Hepatocyte (in vitro differentiated cells): ENCODE results near the gene LHX4. TPM values are rescaled to one million over a fixed set of nuclear protein-coding genes. Genes with fewer than 3 reads are reported as not detected.

ENCODE experiments used
- DNase-seq: peaks from one replicate; pipeline ENCODE4 v3.0.0-alpha.2; 2016; ENCODE audit warnings: low spot score
- H2AFZ ChIP-seq: fragments of 200-600 bp; sonication (generic); 2 replicates; pipeline ENCODE4 v1.6.0; 2016; ENCODE audit warnings: antibody characterized with exemption, mild to moderate bottlenecking
- H3K27ac ChIP-seq: fragments of 200-600 bp; sonication (generic); 2 replicates; pipeline ENCODE4 v1.5.1; 2016; ENCODE audit warnings: mild to moderate bottlenecking
- H3K27me3 ChIP-seq: fragments of 200-600 bp; sonication (generic); 2 replicates; pipeline ENCODE4 v1.6.1; 2016
- H3K36me3 ChIP-seq: fragments of 200-600 bp; sonication (generic); replicated peaks from 2 replicates; pipeline ENCODE4 v1.5.1; 2016; ENCODE audit warnings: low read depth; ENCODE audit not compliant: insufficient read depth
- H3K4me1 ChIP-seq: fragments of 200-600 bp; sonication (generic); 2 replicates; pipeline ENCODE4 v1.5.1; 2016; ENCODE audit warnings: mild to moderate bottlenecking, moderate library complexity; ENCODE audit not compliant: insufficient read depth
- H3K4me2 ChIP-seq: fragments of 200-600 bp; sonication (generic); 2 replicates; pipeline ENCODE4 v1.6.0; 2016
- H3K4me3 ChIP-seq: fragments of 200-600 bp; sonication (generic); 2 replicates; pipeline ENCODE4 v1.5.1; 2016; ENCODE audit warnings: mild to moderate bottlenecking
- H3K79me2 ChIP-seq: fragments of 200-600 bp; sonication (generic); 2 replicates; pipeline ENCODE4 v1.6.0; 2017; ENCODE audit warnings: mild to moderate bottlenecking
- H3K9me2 ChIP-seq: fragments of 200-600 bp; sonication (generic); replicated peaks from 2 replicates; pipeline ENCODE4 v1.6.0; 2017; ENCODE audit warnings: mild to moderate bottlenecking; ENCODE audit not compliant: insufficient read depth
- H3K9me3 ChIP-seq: fragments of 200-600 bp; sonication (generic); 2 replicates; pipeline ENCODE4 v1.5.1; 2016; ENCODE audit warnings: low read depth, mild to moderate bottlenecking
- H4K20me1 ChIP-seq: fragments of 200-600 bp; sonication (generic); 2 replicates; pipeline ENCODE4 v1.6.0; 2016; ENCODE audit warnings: mild to moderate bottlenecking; ENCODE audit not compliant: insufficient read depth, poor library complexity, severe bottlenecking
- CTCF ChIP-seq: fragments of 200-600 bp; sonication (generic); IDR thresholded peaks from 2 replicates; pipeline ENCODE4 v1.5.1; 2016; ENCODE audit warnings: antibody characterized with exemption, mild to moderate bottlenecking; ENCODE audit not compliant: poor library complexity
- EZH2 ChIP-seq: fragments of 200-600 bp; sonication (generic); IDR thresholded peaks from 2 replicates; pipeline ENCODE4 v1.6.1; 2016; ENCODE audit warnings: antibody characterized with exemption, mild to moderate bottlenecking, borderline replicate concordance
- EZH2phosphoT487 ChIP-seq: fragments of 200-600 bp; sonication (generic); IDR thresholded peaks from one replicate; pipeline ENCODE4 v1.6.1; 2018; ENCODE audit warnings: antibody characterized with exemption, mild to moderate bottlenecking, low read depth, moderate library complexity; ENCODE audit not compliant: unreplicated experiment, severe bottlenecking
- WGBS: methylation state at CpG from one replicate; pipeline ENCODE4 v1.1.6; 2016; ENCODE audit warnings: low lambda C conversion rate; ENCODE audit errors: missing lambda C conversion rate; 5-methylcytosine and 5-hydroxymethylcytosine counted together
- polyA plus RNA-seq: library from polyadenylated mRNA; unstranded; fragments of >200 nt; fragmentation: Nextera tagmentation; extraction: Ambion mirVana; gene quantifications from 2 replicates; pipeline ENCODE4 v1.2.1, GENCODE V29; 2016
- total RNA-seq: library from RNA; depleted of rRNA; stranded (reverse); fragments of >200 nt; gene quantifications from 2 replicates; pipeline ENCODE4 v1.2.3, GENCODE V29; 2014

The LHX4 gene
- total and polyA plus RNA-seq, 2 experiments from 2014 or later = 0.03 to 0.28 TPM

GRCh38 chr1:180291004-180291403 is 60.9 kb downstream of the LHX4 start:
- Histone ChIP-seq H4K20me1 (no peaks in the 10 kb centered on the region), H3K4me3 (no peak overlapping the region), H3K79me2 (no peaks in the 10 kb centered on the region), H3K4me2 (peak overlapping the region; percentile 1), H3K27me3 (no peaks in the 10 kb centered on the region), H3K9me2 (no peaks in the 10 kb centered on the region), H3K9me3 (no peaks in the 10 kb centered on the region), H2AFZ (no peak overlapping the region), H3K27ac (no peak overlapping the region), H3K36me3 (no peaks in the 10 kb centered on the region), H3K4me1 (no peaks in the 10 kb centered on the region)
- DNase-seq = no peak
- TF ChIP-seq CTCF = no peak
- no peak for TF ChIP-seq EZH2
- no peak for TF ChIP-seq EZH2phosphoT487
- 64% methylated on average over 1 of the region's 1 CpG for WGBS

- WGBS = 100% methylated on average over 2 of the region's 2 CpGs
- TF ChIP-seq EZH2phosphoT487 (no peak), CTCF (no peak), EZH2 (no peak)
- H4K20me1 ChIP-seq = no peaks in the 10 kb centered on the region
Observed at GRCh38 chr1:180294711-180295110, 64.6 kb downstream of the LHX4 start.

DNA sequence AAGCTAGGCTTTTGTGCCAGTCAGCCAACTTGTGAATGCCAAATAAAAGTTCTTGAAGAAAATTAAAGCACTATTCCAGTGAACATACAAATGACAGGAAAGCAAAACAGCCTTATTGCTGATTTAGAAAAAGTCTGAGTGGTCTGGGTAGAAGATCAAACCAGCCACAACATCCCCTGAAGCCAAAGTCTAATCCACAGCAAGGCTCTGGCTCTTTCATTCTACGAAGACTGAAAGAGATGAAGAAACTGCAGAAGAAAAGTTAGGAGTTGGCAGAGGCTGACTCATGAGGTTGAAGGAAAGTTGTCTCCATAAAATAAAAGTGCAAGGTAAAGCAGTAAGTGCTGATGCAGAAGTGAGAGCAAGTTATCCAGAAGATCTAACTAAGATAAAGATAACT is 65.9 kb downstream of the LHX4 start:
- TF ChIP-seq CTCF = no peak
- TF ChIP-seq EZH2 = no peak
- TF ChIP-seq EZH2phosphoT487 = no peak
- H3K27me3 ChIP-seq = no peaks in the 10 kb centered on the region
- no peak overlapping the region for H3K27ac ChIP-seq
- H4K20me1 ChIP-seq = no peaks in the 10 kb centered on the region
- no peak overlapping the region for H3K4me3 ChIP-seq
- 74% methylated on average over 1 of the region's 1 CpG for WGBS
- H3K36me3 ChIP-seq = no peaks in the 10 kb centered on the region
- no peaks in the 10 kb centered on the region for H3K9me3 ChIP-seq
- no peak for DNase-seq
- no peak overlapping the region for H3K4me2 ChIP-seq
- H3K79me2 ChIP-seq = no peaks in the 10 kb centered on the region
- H2AFZ ChIP-seq = no peak overlapping the region
- no peaks in the 10 kb centered on the region for H3K4me1 ChIP-seq
- H3K9me2 ChIP-seq = no peaks in the 10 kb centered on the region

More at GRCh38 chr1:180294711-180295110, 64.6 kb downstream of the LHX4 start:
- Histone ChIP-seq H3K27ac (no peak overlapping the region), H3K36me3 (no peaks in the 10 kb centered on the region), H3K79me2 (no peaks in the 10 kb centered on the region), H3K4me3 (no peak overlapping the region), H3K4me2 (no peak overlapping the region), H2AFZ (no peak overlapping the region), H3K27me3 (no peaks in the 10 kb centered on the region), H3K9me3 (no peaks in the 10 kb centered on the region), H3K4me1 (no peaks in the 10 kb centered on the region), H3K9me2 (no peaks in the 10 kb centered on the region)
- no peak for DNase-seq
